ENCODE results near the gene KLHDC3.

- TF ChIP-seq POLR2A (IDR thresholded peaks at IDR 0.05) (no peak), CTCF (IDR thresholded peaks at IDR 0.05 in 4 of 5, conservative IDR thresholded peaks at IDR 0.05 in 1 of 5) (no peak)
These were observed 2.9 kb downstream of the KLHDC3 start for GRCh38 chr6:43016943-43017334.

All from gastrocnemius medialis (tissue), 4 donors.